K562 (cell line): ENCODE results near the gene ZNF646. TPM values are rescaled to one million over a fixed set of nuclear protein-coding genes. Genes with fewer than 3 reads are reported as not detected.
A peak's percentile ranks its signal among the peaks of the same experiment; 100 is the strongest.

ENCODE experiments used
- COPS2 ChIP-seq: fragments of 450-650 bp; conservative IDR thresholded peaks from 2 replicates; pipeline ENCODE4 v1.6.1; 2016; ENCODE audit warnings: mild to moderate bottlenecking, moderate library complexity
- JUN ChIP-seq, 2 experiments: sonication (generic) in 1 of 2; formaldehyde crosslinking in 1 of 2; IDR thresholded peaks; 2 replicates each; pipeline versions ENCODE4 v1.6.1 to v1.8.0; 2012 to 2022; ENCODE audit warnings: borderline replicate concordance in 2 of 2, mild to moderate bottlenecking in 2 of 2, improper control_type of control experiment in 1 of 2, low read depth in 1 of 2, low read length in 1 of 2, missing genetic modification reagents in 1 of 2
- L3MBTL2 ChIP-seq: fragments of 450-650 bp; IDR thresholded peaks from 2 replicates; pipeline ENCODE4 v1.6.1; 2016; ENCODE audit warnings: mild to moderate bottlenecking, moderate library complexity
- NFRKB ChIP-seq: fragments of 450-650 bp; IDR thresholded peaks from 2 replicates; pipeline ENCODE4 v1.6.1; 2016; ENCODE audit warnings: low read depth
- TEAD4 ChIP-seq, 2 experiments: sonication (generic) in 1 of 2; formaldehyde crosslinking in 1 of 2; IDR thresholded peaks; 2 replicates each; pipeline versions ENCODE4 v1.6.1 to v1.8.0; 2012 to 2022; ENCODE audit warnings: borderline replicate concordance in 1 of 2, inconsistent platforms in 1 of 2, low read length in 1 of 2, mild to moderate bottlenecking in 1 of 2, missing genetic modification reagents in 1 of 2
- ZBTB11 ChIP-seq, 3 experiments: fragments of 200-800 bp in 1 of 3; fragments of 250-450 bp in 1 of 3; fragments of 450-650 bp in 1 of 3; sonication (Bioruptor Pico) in 1 of 3; sonication (Bioruptor generic) in 1 of 3; formaldehyde crosslinking in 1 of 3; IDR thresholded peaks; 2 replicates each; pipeline versions ENCODE4 v1.6.1 to v1.8.0; 2016 to 2022; ENCODE audit warnings: mild to moderate bottlenecking in 2 of 3, missing genetic modification characterization in 2 of 3, missing compliant biosample characterization in 1 of 3, moderate library complexity in 1 of 3
- ZNF124 ChIP-seq: sonication (generic); formaldehyde crosslinking; IDR thresholded peaks from 2 replicates; pipeline ENCODE4 v1.8.1; 2022; ENCODE audit warnings: missing genetic modification reagents
- ZNF316 ChIP-seq: fragments of 450-650 bp; IDR thresholded peaks from 2 replicates; pipeline ENCODE4 v1.6.1; 2016
- polyA plus RNA-seq, 8 experiments: library from polyadenylated mRNA; depleted of rRNA in 4 of 8; stranded (reverse) in 5 of 8; unstranded in 3 of 8; fragments of >200 nt; fragmentation: Nextera tagmentation in 2 of 8; fragmentation: Illumina TruSeq in 1 of 8; extraction: Ambion mirVana in 2 of 8; extraction: Trizol in 1 of 8; gene quantifications; 2 replicates each; pipeline versions ENCODE4 v1.2.1 to v1.2.3, GENCODE V29; 2011 to 2014; ENCODE audit warnings: inconsistent platforms in 1 of 8, missing spikeins in 1 of 8
- total RNA-seq, 7 experiments: library from RNA; depleted of rRNA in 6 of 7; stranded (reverse); fragments of >200 nt in 6 of 7; fragmentation: Illumina TruSeq in 2 of 7; extraction: Trizol in 2 of 7; gene quantifications; 2 replicates each; pipeline versions ENCODE4 v1.2.1 to v1.2.3, GENCODE V29; 2011 to 2021; ENCODE audit warnings: low replicate concordance in 1 of 7
- TF ChIP-seq, protein P1 (sequence below): IDR thresholded peaks from 2 replicates; pipeline ENCODE4 v1.6.1; 2016; ENCODE audit warnings: missing genetic modification characterization, missing compliant biosample characterization
- TF ChIP-seq, protein P2 (sequence below): fragments of 250-450 bp; sonication (Bioruptor Pico); IDR thresholded peaks from 2 replicates; pipeline ENCODE4 v1.4.0; 2020; ENCODE audit warnings: mild to moderate bottlenecking

ZNF646 gene
- total and polyA plus RNA-seq, 9 of the 15 experiments (the other 6 are each of a cell fraction or from before 2014, with no cell fraction given), result 0.08 to 20.6 (median 8.0) TPM

DNA sequence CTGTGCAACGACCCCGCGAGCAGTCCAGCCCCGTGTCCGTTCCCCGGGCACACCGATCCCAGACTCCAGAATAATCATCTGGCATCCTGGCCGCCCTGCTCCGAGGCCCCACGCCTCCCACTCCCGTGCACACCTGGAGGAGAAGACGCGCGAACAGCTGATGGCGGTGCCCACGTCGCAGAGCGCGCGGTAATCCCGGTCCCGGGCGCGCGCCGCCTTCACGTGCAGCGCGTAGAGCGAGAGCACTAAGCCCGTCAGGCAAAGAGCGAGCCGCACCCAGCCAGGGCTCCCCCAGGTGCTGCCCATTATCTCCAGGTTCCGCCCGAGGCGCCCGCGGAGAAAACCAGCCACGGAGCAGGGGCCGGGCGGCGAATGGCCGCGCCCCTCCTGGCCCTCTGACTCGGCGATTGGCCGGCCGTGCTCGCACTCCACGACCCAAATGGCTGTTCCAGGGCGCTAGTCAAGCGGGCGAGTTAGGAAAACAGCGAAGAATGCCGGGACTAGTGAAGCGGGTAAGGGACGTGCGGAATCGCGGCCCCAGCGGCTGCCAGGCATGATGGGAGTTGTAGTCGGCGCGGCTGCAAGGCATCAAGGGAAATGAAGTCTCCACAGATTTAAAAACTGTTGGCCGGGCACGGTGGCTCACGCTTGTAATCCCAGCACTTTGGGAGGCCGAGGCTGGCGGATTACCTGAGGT, 20.4 kb downstream of the ZNF646 start, which contains the start of gene VKORC1 (continued):
- TF ChIP-seq ZBTB11 (CRISPR knock-in tag; IDR thresholded peaks at IDR 0.05) (peak in 1 of 3 experiments; percentile 81; a peak in 1 of 6 replicates), TEAD4 (IDR thresholded peaks at IDR 0.05; ENCODE audit: low read length) (peak; percentile 59), TEAD4 (CRISPR knock-in tag; IDR thresholded peaks at IDR 0.05; ENCODE audit: borderline replicate concordance) (peak; percentile 39; the same call in 1 of the 2 replicates), ZNF124 (CRISPR knock-in tag) (no peak), COPS2 (no peak), L3MBTL2 (peak; percentile 86), JUN (IDR thresholded peaks at IDR 0.05; ENCODE audit: borderline replicate concordance, low read depth, low read length) (no peak; the same call in 1 of the 2 replicates), JUN (CRISPR knock-in tag; IDR thresholded peaks at IDR 0.05; ENCODE audit: borderline replicate concordance) (peak; percentile 42; the same call in 1 of the 2 replicates), ZNF316 (no peak), NFRKB (no peak)
- TF ChIP-seq, protein P1, sequence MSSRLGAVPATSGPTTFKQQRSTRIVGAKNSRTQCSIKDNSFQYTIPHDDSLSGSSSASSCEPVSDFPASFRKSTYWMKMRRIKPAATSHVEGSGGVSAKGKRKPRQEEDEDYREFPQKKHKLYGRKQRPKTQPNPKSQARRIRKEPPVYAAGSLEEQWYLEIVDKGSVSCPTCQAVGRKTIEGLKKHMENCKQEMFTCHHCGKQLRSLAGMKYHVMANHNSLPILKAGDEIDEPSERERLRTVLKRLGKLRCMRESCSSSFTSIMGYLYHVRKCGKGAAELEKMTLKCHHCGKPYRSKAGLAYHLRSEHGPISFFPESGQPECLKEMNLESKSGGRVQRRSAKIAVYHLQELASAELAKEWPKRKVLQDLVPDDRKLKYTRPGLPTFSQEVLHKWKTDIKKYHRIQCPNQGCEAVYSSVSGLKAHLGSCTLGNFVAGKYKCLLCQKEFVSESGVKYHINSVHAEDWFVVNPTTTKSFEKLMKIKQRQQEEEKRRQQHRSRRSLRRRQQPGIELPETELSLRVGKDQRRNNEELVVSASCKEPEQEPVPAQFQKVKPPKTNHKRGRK (tag), result no peak
- TF ChIP-seq, protein P2, sequence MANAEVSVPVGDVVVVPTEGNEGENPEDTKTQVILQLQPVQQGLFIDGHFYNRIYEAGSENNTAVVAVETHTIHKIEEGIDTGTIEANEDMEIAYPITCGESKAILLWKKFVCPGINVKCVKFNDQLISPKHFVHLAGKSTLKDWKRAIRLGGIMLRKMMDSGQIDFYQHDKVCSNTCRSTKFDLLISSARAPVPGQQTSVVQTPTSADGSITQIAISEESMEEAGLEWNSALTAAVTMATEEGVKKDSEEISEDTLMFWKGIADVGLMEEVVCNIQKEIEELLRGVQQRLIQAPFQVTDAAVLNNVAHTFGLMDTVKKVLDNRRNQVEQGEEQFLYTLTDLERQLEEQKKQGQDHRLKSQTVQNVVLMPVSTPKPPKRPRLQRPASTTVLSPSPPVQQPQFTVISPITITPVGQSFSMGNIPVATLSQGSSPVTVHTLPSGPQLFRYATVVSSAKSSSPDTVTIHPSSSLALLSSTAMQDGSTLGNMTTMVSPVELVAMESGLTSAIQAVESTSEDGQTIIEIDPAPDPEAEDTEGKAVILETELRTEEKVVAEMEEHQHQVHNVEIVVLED (CRISPR knock-in tag), result peak; percentile 82
